Hypothalamus (tissue), 51 donors: ENCODE results near the gene F8.

Experiments
- DNase-seq, 51 donors: peaks; one replicate each; lab custom pipeline; 2025; lab: John Stamatoyannopoulos, UW

Gene F8

DNA sequence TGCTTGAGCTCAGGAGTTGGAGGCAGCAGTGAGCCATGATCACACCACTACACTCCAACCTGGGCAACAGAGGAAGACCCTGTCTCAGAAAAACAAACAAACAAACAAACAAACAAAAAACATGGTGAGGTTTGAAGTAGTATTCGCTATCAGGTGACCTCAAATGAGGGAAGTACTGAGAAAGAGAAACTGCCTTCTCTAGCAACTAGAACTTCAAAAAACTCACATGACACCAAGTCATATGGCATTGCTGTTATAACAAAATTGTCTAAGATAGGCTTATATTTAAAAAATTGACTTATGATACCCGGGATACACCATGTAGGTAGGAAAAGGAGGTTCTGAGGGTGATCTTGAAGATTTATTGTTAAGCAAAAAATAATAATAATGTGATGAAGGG is 227.5 kb downstream of the F8 start:
- no peak for DNase-seq

DNA sequence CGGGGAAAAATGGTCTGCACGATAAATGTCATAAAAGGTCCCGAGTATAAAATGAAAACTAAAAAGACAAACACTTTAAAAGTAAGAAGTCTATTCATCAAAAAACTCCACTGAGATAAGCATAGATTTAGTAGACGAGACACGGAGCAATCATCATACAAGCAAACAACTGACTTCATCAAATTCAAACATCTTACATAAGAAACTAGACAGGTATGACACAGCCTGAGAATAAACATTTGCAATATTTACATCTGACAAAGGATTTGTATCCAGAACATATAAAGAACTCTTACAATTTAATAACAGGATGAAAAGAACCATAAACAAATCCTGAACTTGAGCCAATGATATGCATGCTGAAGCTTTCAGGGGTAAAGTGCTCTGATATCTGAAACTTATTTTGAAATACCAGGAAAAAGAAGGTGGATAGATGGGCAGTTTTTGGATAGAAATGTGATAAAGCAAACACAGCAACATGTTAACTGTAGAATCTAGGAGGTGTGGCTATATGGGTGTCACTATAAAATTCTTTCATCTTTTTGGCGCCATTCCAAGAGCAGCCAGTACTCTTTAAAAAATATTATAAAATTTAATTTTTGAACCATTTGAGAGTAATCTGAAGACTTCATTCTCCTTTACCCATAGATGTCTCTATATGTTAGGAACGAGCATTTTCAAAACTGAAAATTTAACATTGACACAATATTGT is 229.3 kb downstream of the F8 start:
- DNase-seq = no peak

DNA sequence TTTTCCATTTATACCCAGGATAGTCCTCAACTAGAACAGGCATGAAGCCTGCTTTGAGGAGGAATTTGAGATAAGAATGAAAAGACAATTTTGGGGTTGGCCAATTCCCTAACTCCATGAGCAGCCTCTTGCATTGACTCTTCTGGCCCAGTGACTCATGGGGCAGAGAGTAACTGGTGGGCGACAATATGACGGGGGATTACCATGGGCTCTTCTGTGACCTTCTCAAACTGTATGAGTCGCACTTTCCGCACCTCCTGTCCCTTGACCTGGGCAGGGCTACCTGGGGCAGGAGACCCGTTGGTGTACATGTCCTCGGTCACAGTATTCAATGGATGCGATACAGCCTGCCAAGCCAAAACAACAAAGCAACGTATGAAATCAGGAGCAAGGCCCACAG is 230.6 kb downstream of the F8 start:
- no peak for DNase-seq

GRCh38 chrX:154791467-154791866 is 231.1 kb downstream of the F8 start:
- no peak for DNase-seq
